Mesenchymal stem cell (in vitro differentiated cells and primary cell): ENCODE measurements around the gene TAMALIN.

Experiments used
- DNase-seq: peaks from one replicate; pipeline ENCODE4 v3.0.0-alpha.2; 2013
- H2AFZ ChIP-seq: one replicate; pipeline ENCODE4 v1.6.1; 2013; ENCODE audit warnings: low read depth, mild to moderate bottlenecking, control low read depth, inconsistent platforms, low read length, moderate library complexity
- H2AK5ac ChIP-seq: 2 replicates; pipeline ENCODE4 v1.6.1; 2013; ENCODE audit warnings: low read length, moderate library complexity, mild to moderate bottlenecking, inconsistent platforms; ENCODE audit not compliant: severe bottlenecking
- H2BK120ac ChIP-seq: one replicate; pipeline ENCODE4 v1.6.1; 2013; ENCODE audit warnings: low read depth, mild to moderate bottlenecking, inconsistent platforms, low read length, moderate library complexity
- H2BK12ac ChIP-seq, 2 experiments: one replicate each; pipeline ENCODE4 v1.6.1; 2013; ENCODE audit warnings: inconsistent platforms in 2 of 2, low read length in 2 of 2, mild to moderate bottlenecking in 2 of 2, moderate library complexity in 2 of 2, control low read depth in 1 of 2
- H2BK15ac ChIP-seq: one replicate; pipeline ENCODE4 v1.6.1; 2013; ENCODE audit warnings: mild to moderate bottlenecking, low read depth, inconsistent platforms; ENCODE audit not compliant: poor library complexity, severe bottlenecking
- H2BK5ac ChIP-seq: 2 replicates; pipeline ENCODE4 v1.6.1; 2013; ENCODE audit warnings: low read depth, mild to moderate bottlenecking, low read length, control low read depth, inconsistent platforms; ENCODE audit not compliant: poor library complexity, severe bottlenecking
- H3K14ac ChIP-seq, 2 experiments: one replicate each; pipeline ENCODE4 v1.6.1; 2013; ENCODE audit warnings: inconsistent platforms in 2 of 2, low read length in 2 of 2, control low read depth in 1 of 2, mild to moderate bottlenecking in 1 of 2, moderate library complexity in 1 of 2
- H3K18ac ChIP-seq, 2 experiments: one replicate each; pipeline ENCODE4 v1.6.1; 2013; ENCODE audit warnings: inconsistent platforms in 2 of 2, low read length in 2 of 2, control low read depth in 1 of 2, low read depth in 1 of 2, mild to moderate bottlenecking in 1 of 2
- H3K23ac ChIP-seq, 2 experiments: one replicate each; pipeline ENCODE4 v1.6.1; 2013; ENCODE audit warnings: inconsistent platforms in 2 of 2, low read length in 2 of 2, mild to moderate bottlenecking in 2 of 2, moderate library complexity in 2 of 2, control low read depth in 1 of 2
- H3K27ac ChIP-seq: 2 replicates; pipeline ENCODE4 v1.5.1; 2013; ENCODE audit warnings: mild to moderate bottlenecking, moderate library complexity, low read length, control low read depth, inconsistent platforms; ENCODE audit not compliant: poor library complexity, severe bottlenecking
- H3K27me3 ChIP-seq, 2 experiments: 2 replicates each; pipeline versions ENCODE4 v1.6.1 to v1.7.0; 2013; ENCODE audit warnings: low read length in 2 of 2, mild to moderate bottlenecking in 2 of 2, moderate library complexity in 2 of 2, control low read depth in 1 of 2, inconsistent platforms in 1 of 2; ENCODE audit not compliant: control insufficient read depth in 1 of 2, insufficient read depth in 1 of 2
- H3K36me3 ChIP-seq, 2 experiments: 2 replicates each; pipeline versions ENCODE4 v1.6.1 to v1.7.0; 2013; ENCODE audit warnings: low read length in 2 of 2, control low read depth in 1 of 2, inconsistent platforms in 1 of 2, low read depth in 1 of 2, mild to moderate bottlenecking in 1 of 2; ENCODE audit not compliant: insufficient read depth in 2 of 2, control insufficient read depth in 1 of 2
- H3K4ac ChIP-seq, 2 experiments: one replicate each; pipeline ENCODE4 v1.6.1; 2013; ENCODE audit warnings: inconsistent platforms in 2 of 2, low read length in 2 of 2, mild to moderate bottlenecking in 2 of 2, moderate library complexity in 2 of 2, control low read depth in 1 of 2, low read depth in 1 of 2
- H3K4me1 ChIP-seq: 2 replicates; pipeline ENCODE4 v1.6.1; 2013; ENCODE audit warnings: low read depth, low read length, control low read depth; ENCODE audit not compliant: control insufficient read depth, insufficient read depth
- H3K4me2 ChIP-seq: 2 replicates; pipeline ENCODE4 v1.6.1; 2013; ENCODE audit warnings: low read length, mild to moderate bottlenecking, inconsistent platforms; ENCODE audit not compliant: poor library complexity, severe bottlenecking
- H3K4me3 ChIP-seq, 2 experiments: 2 replicates each; pipeline versions ENCODE4 v1.5.1 to v1.7.0; 2013; ENCODE audit warnings: low read length in 2 of 2, mild to moderate bottlenecking in 2 of 2, control low read depth in 1 of 2, low read depth in 1 of 2; ENCODE audit not compliant: insufficient read depth in 1 of 2
- H3K79me1 ChIP-seq: replicated peaks from 2 replicates; pipeline ENCODE4 v1.6.1; 2013; ENCODE audit warnings: mild to moderate bottlenecking, control low read depth, low read length, inconsistent platforms; ENCODE audit not compliant: poor library complexity, severe bottlenecking
- H3K9ac ChIP-seq: 2 replicates; pipeline ENCODE4 v1.7.0; 2013; ENCODE audit warnings: mild to moderate bottlenecking, low read length, moderate library complexity
- H3K9me3 ChIP-seq: 2 replicates; pipeline ENCODE4 v1.7.0; 2013; ENCODE audit warnings: mild to moderate bottlenecking, low read length; ENCODE audit not compliant: control insufficient read depth
- H4K8ac ChIP-seq: one replicate; pipeline ENCODE4 v1.6.1; 2013; ENCODE audit warnings: inconsistent platforms, mild to moderate bottlenecking, low read length, moderate library complexity
- H4K91ac ChIP-seq: one replicate; pipeline ENCODE4 v1.6.1; 2013; ENCODE audit warnings: mild to moderate bottlenecking, low read length, inconsistent platforms
- WGBS: methylation state at CpG from one replicate; pipeline ENCODE4 v1.1.7; 2013; ENCODE audit warnings: mixed read lengths; 5-methylcytosine and 5-hydroxymethylcytosine counted together

The TAMALIN gene

GRCh38 chr12:52010692-52011601 is 4.2 kb downstream of the TAMALIN start:
- 78% methylated on average over 8 of the region's 8 CpGs for WGBS
- Histone ChIP-seq H3K18ac (peak overlapping the region; percentile 83 to 91), H2AFZ (no peak overlapping the region), H3K4me1 (peaks cover 43% of the 10 kb centered on the region), H3K9me3 (no peaks in the 10 kb centered on the region), H4K91ac (peak overlapping the region; percentile 89), H2BK5ac (no peak overlapping the region), H2AK5ac (peak overlapping the region; percentile 40), H3K27me3 (peaks cover 2 to 5% of the 10 kb centered on the region in 2 experiments), H3K4ac (peak overlapping the region; percentile 93 to 97), H3K4me2 (peak overlapping the region; percentile 7), H2BK120ac (no peak overlapping the region), H3K23ac (peak overlapping the region in 1 of 2 experiments; percentile 86), H3K14ac (peak overlapping the region in 1 of 2 experiments; percentile 80), H3K27ac (peak overlapping the region; percentile 71), H2BK15ac (peak overlapping the region; percentile 80), H3K9ac (peak overlapping the region; percentile 85), H3K4me3 (peak overlapping the region in 1 of 2 experiments; percentile 68), H3K79me1 (peaks cover 10% of the 10 kb centered on the region), H4K8ac (peak overlapping the region; percentile 94), H2BK12ac (peak overlapping the region; percentile 85 to 96), H3K36me3 (peaks cover 35 to 39% of the 10 kb centered on the region in 2 experiments)
- no peak for DNase-seq

- Histone ChIP-seq H3K4ac (no peak overlapping the region), H3K4me2 (no peak overlapping the region), H3K27ac (no peak overlapping the region), H3K9ac (peak overlapping the region; percentile 85), H2BK5ac (no peak overlapping the region), H3K18ac (no peak overlapping the region), H4K91ac (no peak overlapping the region), H3K27me3 (no peaks in the 10 kb centered on the region), H3K4me1 (peaks cover 37% of the 10 kb centered on the region), H2BK15ac (no peak overlapping the region), H3K36me3 (peaks cover 35 to 40% of the 10 kb centered on the region in 2 experiments), H3K4me3 (no peak overlapping the region), H2BK120ac (no peak overlapping the region), H3K14ac (no peak overlapping the region), H3K79me1 (peaks cover 10% of the 10 kb centered on the region), H3K23ac (no peak overlapping the region), H4K8ac (no peak overlapping the region), H2BK12ac (no peak overlapping the region), H2AFZ (no peak overlapping the region), H2AK5ac (no peak overlapping the region), H3K9me3 (no peaks in the 10 kb centered on the region)
- 94% methylated on average over 7 of the region's 8 CpGs for WGBS
- DNase-seq: no peak
Measured at GRCh38 chr12:52011602-52012214, 5.0 kb downstream of the TAMALIN start.

GRCh38 chr12:52013626-52014310 is 7.0 kb downstream of the TAMALIN start:
- H3K4me1 ChIP-seq: peaks cover 29% of the 10 kb centered on the region
- H3K4me3 ChIP-seq: no peak overlapping the region
- no peak overlapping the region for H2BK120ac ChIP-seq
- H3K9ac ChIP-seq: no peak overlapping the region
- no peaks in the 10 kb centered on the region for H3K27me3 ChIP-seq
- H3K9me3 ChIP-seq: no peaks in the 10 kb centered on the region
- H2AK5ac ChIP-seq: no peak overlapping the region
- H3K36me3 ChIP-seq: peaks cover 35 to 40% of the 10 kb centered on the region in 2 experiments
- H2BK12ac ChIP-seq: no peak overlapping the region
- no peak overlapping the region for H3K18ac ChIP-seq
- H2BK15ac ChIP-seq: no peak overlapping the region
- no peak overlapping the region for H3K27ac ChIP-seq
- no peak for DNase-seq
- no peak overlapping the region for H4K8ac ChIP-seq
- H3K23ac ChIP-seq: no peak overlapping the region
- H2BK5ac ChIP-seq: no peak overlapping the region
- H3K4ac ChIP-seq: no peak overlapping the region
- no peak overlapping the region for H4K91ac ChIP-seq
- H3K14ac ChIP-seq: no peak overlapping the region
- 91% methylated on average over 16 of the region's 16 CpGs for WGBS
- no peak overlapping the region for H3K4me2 ChIP-seq
- no peak overlapping the region for H2AFZ ChIP-seq
- peaks cover 4% of the 10 kb centered on the region for H3K79me1 ChIP-seq
